ENCODE measurements around the gene CENPF. TPM values are rescaled to one million over a fixed set of nuclear protein-coding genes. Genes with fewer than 3 reads are reported as not detected.
A peak's percentile ranks its signal among the peaks of the same experiment; 100 is the strongest.
"Not testable (repeated sequence)": the region's sequence is repeated elsewhere in the genome, so short reads cannot be mapped to it uniquely, and the experiment has no call there.

CENPF gene
- total RNA-seq, 4 donors from 2014 or later = 13.8 to 26.3 (median 18.8) TPM

DNA sequence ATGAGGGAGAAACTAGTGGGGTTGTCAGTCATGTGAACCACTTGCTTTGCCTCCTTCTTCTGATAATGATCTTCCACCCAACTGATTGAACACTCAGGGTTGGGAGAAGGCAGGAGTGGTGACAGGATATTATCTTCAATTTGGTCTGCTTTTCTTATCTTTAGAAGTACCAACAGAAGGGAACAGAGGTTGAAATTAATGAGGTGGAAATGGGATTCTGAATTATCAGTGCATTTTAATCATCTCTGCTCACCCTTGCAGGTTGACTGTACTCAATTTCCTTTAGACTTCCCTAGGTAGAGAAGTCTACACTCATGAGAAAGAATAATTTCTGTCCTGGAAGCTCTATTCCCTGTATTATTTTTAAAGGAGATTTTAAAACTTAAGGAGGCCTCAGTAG, 31.7 kb upstream of the CENPF start:
- intact Hi-C loops (cut with DNase I) = no loop called here
- Histone ChIP-seq H3K9me3 (peaks cover 0 to 7% (median 5%) of the 10 kb centered on the region in 3 donors), H3K27me3 (no peaks in the 10 kb centered on the region), H3K4me1 (peaks cover 0 to 70% (median 12%) of the 10 kb centered on the region in 3 donors), H3K27ac (no peak overlapping the region), H3K36me3 (no peaks in the 10 kb centered on the region), H3K4me3 (no peak overlapping the region)
- TF ChIP-seq, protein P1, sequence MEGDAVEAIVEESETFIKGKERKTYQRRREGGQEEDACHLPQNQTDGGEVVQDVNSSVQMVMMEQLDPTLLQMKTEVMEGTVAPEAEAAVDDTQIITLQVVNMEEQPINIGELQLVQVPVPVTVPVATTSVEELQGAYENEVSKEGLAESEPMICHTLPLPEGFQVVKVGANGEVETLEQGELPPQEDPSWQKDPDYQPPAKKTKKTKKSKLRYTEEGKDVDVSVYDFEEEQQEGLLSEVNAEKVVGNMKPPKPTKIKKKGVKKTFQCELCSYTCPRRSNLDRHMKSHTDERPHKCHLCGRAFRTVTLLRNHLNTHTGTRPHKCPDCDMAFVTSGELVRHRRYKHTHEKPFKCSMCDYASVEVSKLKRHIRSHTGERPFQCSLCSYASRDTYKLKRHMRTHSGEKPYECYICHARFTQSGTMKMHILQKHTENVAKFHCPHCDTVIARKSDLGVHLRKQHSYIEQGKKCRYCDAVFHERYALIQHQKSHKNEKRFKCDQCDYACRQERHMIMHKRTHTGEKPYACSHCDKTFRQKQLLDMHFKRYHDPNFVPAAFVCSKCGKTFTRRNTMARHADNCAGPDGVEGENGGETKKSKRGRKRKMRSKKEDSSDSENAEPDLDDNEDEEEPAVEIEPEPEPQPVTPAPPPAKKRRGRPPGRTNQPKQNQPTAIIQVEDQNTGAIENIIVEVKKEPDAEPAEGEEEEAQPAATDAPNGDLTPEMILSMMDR (IDR thresholded peaks at IDR 0.05) = no peak
- TF ChIP-seq POLR2A (IDR thresholded peaks at IDR 0.05) = no peak
- DNase-seq = no peak

DNA sequence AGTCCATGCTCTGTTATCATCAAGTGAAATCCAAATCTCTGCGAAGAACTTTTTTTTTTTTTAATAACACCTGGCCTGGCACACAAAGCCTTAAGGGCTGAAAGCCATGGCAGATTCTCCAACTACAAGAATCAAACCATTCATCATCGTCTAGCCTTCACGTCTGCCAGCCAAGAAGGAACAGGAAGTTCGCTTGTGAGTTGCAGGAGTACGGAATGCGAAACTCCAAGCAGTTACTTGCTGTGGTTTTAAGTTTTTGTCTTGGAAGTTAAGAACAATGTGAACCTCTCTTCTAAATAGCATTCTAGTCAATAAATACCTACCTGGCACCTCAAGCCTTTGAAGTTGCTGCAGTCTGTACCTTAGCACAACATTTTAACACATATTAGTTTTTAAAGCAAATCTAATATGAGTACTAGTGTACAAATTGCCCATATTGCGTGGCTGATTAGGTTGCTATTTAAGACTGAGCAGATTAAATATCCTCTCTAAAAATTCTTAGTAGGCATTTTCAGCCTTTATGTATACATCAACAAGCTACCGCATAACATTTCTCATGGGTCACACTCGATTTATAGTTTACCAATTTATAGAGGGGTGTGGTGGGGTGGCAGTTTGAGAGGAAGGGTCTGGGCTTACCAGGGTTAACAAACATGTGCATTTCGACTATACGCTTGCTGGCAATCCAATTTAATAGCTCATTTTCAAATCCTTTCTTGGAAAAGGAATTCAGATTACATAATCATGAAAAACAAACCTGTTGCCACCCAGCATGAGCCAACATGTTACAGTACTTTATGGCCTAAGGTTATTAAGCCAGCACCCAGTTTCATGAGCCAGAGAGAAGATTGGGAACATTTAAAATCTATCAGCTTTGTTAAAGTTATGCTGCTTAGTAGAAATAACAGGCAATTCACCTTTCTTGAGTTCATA, 29.3 kb upstream of the CENPF start:
- TF ChIP-seq, protein P1 (IDR thresholded peaks at IDR 0.05) = no peak
- TF ChIP-seq POLR2A (IDR thresholded peaks at IDR 0.05) = no peak
- peaks cover 0 to 15% (median 14%) of the 10 kb centered on the region in 3 donors for H3K9me3 ChIP-seq
- peak overlapping the region; percentile 76 to 83 (median 80) for H3K27ac ChIP-seq
- no peaks in the 10 kb centered on the region for H3K27me3 ChIP-seq
- WGBS, 2 donors = 26 to 38% methylated on average over 11 of the region's 11 CpGs
- intact Hi-C loops (cut with DNase I) = no loop called here
- no peaks in the 10 kb centered on the region for H3K36me3 ChIP-seq
- DNase-seq = no peak
- H3K4me3 ChIP-seq = peak overlapping the region in 1 of 4 donors; percentile 2
- H3K4me1 ChIP-seq = peaks cover 0 to 62% (median 12%) of the 10 kb centered on the region in 3 donors

DNA sequence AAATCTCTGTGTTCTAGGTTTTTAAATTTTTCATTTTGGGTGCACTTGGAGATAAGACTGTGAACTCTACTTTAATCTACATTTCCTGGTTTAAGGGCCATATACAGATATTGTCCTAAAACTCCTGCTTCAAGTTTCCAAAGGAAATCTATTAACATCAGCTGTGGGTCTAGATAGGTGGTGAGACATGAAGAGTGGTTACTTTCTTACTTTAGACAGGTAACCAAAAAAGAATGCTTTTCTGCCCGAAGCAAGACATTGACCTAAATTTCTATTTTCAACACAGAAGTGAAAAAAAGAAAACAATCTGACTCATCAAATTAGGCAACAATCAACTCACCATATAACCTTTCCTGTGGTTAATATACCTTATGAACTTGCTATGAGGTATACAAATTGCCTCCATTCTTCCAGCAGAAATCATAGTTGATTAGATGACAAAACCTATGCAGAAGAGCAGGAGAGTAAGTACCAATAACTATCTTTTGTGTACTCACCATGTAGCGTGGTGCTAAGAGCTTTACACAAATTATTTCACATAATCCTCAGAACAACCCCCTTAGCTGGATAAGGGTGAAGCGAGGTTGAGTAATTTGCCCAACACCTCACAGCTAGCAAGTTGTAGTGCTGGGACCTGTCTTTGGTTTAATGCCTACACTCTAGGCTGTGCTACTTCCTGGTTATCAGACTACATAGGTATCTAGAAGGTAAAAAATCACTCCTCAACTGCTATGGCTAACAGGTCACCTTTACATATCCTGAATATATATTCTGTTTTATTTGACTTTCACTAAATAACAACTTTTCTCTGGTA, 28.2 kb upstream of the CENPF start:
- intact Hi-C loops (cut with DNase I) = no loop called here
- no peaks in the 10 kb centered on the region for H3K27me3 ChIP-seq
- WGBS, 2 donors = 28 to 52% methylated on average over 3 of the region's 3 CpGs
- H3K9me3 ChIP-seq = peaks cover 0 to 15% (median 14%) of the 10 kb centered on the region in 3 donors
- H3K36me3 ChIP-seq = no peaks in the 10 kb centered on the region
- no peak for DNase-seq
- peak overlapping the region; percentile 76 to 83 (median 80) for H3K27ac ChIP-seq
- H3K4me1 ChIP-seq = peaks cover 0 to 55% (median 12%) of the 10 kb centered on the region in 3 donors
- H3K4me3 ChIP-seq = no peak overlapping the region
- TF ChIP-seq, protein P1 (IDR thresholded peaks at IDR 0.05) = no peak
- no peak for TF ChIP-seq POLR2A (IDR thresholded peaks at IDR 0.05)

DNA sequence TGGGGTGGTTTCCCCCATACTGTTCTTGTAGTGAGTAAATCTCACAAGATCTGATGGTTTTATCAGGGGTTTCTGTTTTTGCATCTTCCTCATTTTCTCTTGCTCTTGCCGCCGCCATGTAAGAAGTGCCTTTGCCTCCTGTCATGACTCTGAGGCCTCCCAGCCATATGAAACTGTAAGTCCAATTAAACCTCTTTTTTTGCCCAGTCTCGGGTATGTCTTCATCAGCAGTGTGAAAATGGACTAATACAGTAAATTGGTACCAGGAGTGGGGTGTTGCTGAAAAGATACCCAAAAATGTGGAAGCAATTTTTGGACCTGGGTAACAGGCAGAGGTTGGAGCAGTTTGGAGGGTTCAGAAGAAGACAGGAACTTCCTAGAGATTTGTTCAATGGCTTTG, 26.9 kb upstream of the CENPF start:
- intact Hi-C loops (cut with DNase I); H3K27ac ChIP-seq; DNase-seq; H3K27me3 ChIP-seq; H3K4me3 ChIP-seq; H3K36me3 ChIP-seq: not testable (repeated sequence)
- Histone ChIP-seq H3K4me1 (peaks cover 0 to 43% (median 12%) of the 10 kb centered on the region in 3 donors), H3K9me3 (peaks cover 0 to 15% (median 14%) of the 10 kb centered on the region in 3 donors)
- 60 to 97% methylated on average over 3 of the region's 3 CpGs for WGBS, 2 donors

DNA sequence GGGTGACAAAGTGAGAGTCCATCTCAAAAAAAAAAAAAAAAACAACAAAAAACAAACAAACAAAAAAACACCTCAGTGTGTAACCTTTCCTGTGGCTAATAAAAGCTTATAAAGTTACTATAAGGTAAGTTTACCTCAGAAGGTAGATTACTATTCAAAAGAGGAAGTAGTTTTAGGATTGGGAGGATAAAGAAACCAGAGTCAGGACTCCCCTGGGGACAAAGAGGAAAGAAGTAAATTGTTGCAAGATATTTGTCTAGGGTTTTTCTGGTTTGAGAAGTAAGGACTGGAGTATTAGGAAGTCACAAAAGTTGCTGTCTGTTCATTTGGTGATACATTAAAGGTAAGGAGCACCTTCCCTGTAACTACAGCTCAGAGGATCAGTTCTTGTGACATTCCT, 23.8 kb upstream of the CENPF start:
- no peak overlapping the region for H3K27ac ChIP-seq
- H3K4me3 ChIP-seq = no peak overlapping the region
- H3K4me1 ChIP-seq = peaks cover 0 to 34% (median 6%) of the 10 kb centered on the region in 3 donors
- DNase-seq = no peak
- no peaks in the 10 kb centered on the region for H3K36me3 ChIP-seq
- intact Hi-C loops (cut with DNase I) = no loop called here
- TF ChIP-seq POLR2A (IDR thresholded peaks at IDR 0.05) = no peak
- TF ChIP-seq, protein P1 (IDR thresholded peaks at IDR 0.05) = no peak
- H3K27me3 ChIP-seq = no peaks in the 10 kb centered on the region
- peaks cover 0 to 15% (median 14%) of the 10 kb centered on the region in 3 donors for H3K9me3 ChIP-seq

All from esophagus squamous epithelium (tissue), 5 donors.